Measurements from ENCODE around the gene ASGR1. TPM values are rescaled to one million over a fixed set of nuclear protein-coding genes. Genes with fewer than 3 reads are reported as not detected.

The ASGR1 gene
- total and polyA plus RNA-seq, 2 donors (not counting 1 experiment from before 2014, with no cell fraction given): 0.32 to 0.43 TPM

GRCh38 chr17:7176107-7176840 lies 2.9 kb downstream of the ASGR1 start:
- Histone ChIP-seq H3K36me3 (replicated peaks in 1 of 2; ENCODE audit: control extremely low read depth in 1 of 2, control insufficient read depth in 1 of 2, extremely low read depth in 1 of 2, insufficient read depth in 2 of 2, low read length in 1 of 2) (no peaks in the 10 kb centered on the region), H2AFZ (ENCODE audit: insufficient read depth, low read depth, low read length, poor library complexity, severe bottlenecking) (no peak overlapping the region), H3K79me2 (ENCODE audit: control insufficient read depth, insufficient read depth, low read length) (no peaks in the 10 kb centered on the region), H3K4me1 (ENCODE audit: control insufficient read depth in 2 of 2, insufficient read depth in 2 of 2, low read length in 2 of 2) (peaks cover 24 to 39% of the 10 kb centered on the region in 2 donors), H3K4me2 (replicated peaks; ENCODE audit: low read depth, low read length, poor library complexity, severe bottlenecking) (no peak overlapping the region), H3K9ac (ENCODE audit: low read length) (no peak overlapping the region), H3K9me3 (ENCODE audit: control extremely low read depth in 1 of 3, control insufficient read depth in 2 of 3, insufficient read depth in 1 of 3, low read length in 2 of 3) (peaks cover 0 to 6% (median 0%) of the 10 kb centered on the region in 3 donors), H3K27me3 (replicated peaks in 1 of 4; ENCODE audit: control extremely low read depth in 1 of 4, control insufficient read depth in 3 of 4, insufficient read depth in 4 of 4, low read length in 3 of 4) (peaks cover 0 to 54% (median 40%) of the 10 kb centered on the region in 4 experiments), H3K4me3 (ENCODE audit: control extremely low read depth in 1 of 5, extremely low read depth in 1 of 5, insufficient read depth in 1 of 5, low read depth in 2 of 5, low read length in 4 of 5) (no peak overlapping the region), H3K27ac (ENCODE audit: low read length in 2 of 2) (no peak overlapping the region), H4K20me1 (ENCODE audit: control insufficient read depth, insufficient read depth, low read length, poor library complexity, severe bottlenecking) (no peaks in the 10 kb centered on the region)
- intact Hi-C loops (cut with micrococcal nuclease): loop anchor here (2.0 to 5.0 kb wide), 2 partner anchors 44 to 123 kb away; no protein-coding TSS in a partner anchor
- 100% methylated on average over 1 of the region's 1 CpG for WGBS (ENCODE audit: insufficient coverage)
- no peak for DNase-seq
- Mint-ChIP-seq H3K27ac (no peak overlapping the region), H3K9me3 (ENCODE audit: insufficient read depth) (no peaks in the 10 kb centered on the region), H3K4me1 (peaks cover 13% of the 10 kb centered on the region), H3K4me3 (no peak overlapping the region), H3K27me3 (peaks cover 12% of the 10 kb centered on the region)
- ChIA-PET POLR2A (interaction anchor here (0.8 to 1.2 kb wide), 2 partner anchors 38 to 122 kb away, joined by 3 to 4 read pairs; no protein-coding TSS in a partner anchor), CTCF (interaction anchor here (1.0 to 3.0 kb wide), 8 partner anchors 10 to 534 kb away, joined by 3 to 22 read pairs (median 8); no protein-coding TSS in a partner anchor)
- ATAC-seq (ENCODE audit: low read depth): no peak
- TF ChIP-seq, protein P1, sequence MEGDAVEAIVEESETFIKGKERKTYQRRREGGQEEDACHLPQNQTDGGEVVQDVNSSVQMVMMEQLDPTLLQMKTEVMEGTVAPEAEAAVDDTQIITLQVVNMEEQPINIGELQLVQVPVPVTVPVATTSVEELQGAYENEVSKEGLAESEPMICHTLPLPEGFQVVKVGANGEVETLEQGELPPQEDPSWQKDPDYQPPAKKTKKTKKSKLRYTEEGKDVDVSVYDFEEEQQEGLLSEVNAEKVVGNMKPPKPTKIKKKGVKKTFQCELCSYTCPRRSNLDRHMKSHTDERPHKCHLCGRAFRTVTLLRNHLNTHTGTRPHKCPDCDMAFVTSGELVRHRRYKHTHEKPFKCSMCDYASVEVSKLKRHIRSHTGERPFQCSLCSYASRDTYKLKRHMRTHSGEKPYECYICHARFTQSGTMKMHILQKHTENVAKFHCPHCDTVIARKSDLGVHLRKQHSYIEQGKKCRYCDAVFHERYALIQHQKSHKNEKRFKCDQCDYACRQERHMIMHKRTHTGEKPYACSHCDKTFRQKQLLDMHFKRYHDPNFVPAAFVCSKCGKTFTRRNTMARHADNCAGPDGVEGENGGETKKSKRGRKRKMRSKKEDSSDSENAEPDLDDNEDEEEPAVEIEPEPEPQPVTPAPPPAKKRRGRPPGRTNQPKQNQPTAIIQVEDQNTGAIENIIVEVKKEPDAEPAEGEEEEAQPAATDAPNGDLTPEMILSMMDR (IDR thresholded peaks at IDR 0.05): no peak
- TF ChIP-seq EZH2 (IDR thresholded peaks at IDR 0.05; ENCODE audit: borderline replicate concordance, insufficient read depth, low read depth, low read length, poor library complexity, severe bottlenecking): no peak

DNA sequence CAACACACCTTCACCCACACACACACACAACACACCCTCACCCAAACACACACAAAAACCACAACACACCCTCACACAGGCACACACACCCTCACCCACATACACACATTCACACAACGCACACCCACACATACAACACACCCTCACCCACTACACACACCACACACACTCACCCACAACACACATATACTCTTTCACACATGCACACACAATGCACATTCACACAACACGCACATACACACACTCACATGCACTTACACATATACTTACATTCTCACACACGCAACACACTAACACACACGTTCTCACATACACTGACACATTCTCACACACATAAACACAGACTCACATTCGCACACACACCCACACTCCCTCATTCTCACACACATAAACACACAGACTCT lies 3.8 kb downstream of the ASGR1 start:
- intact Hi-C loops (cut with micrococcal nuclease): loop anchor here (5.0 kb wide), 1 partner anchor 43 kb away; no protein-coding TSS in a partner anchor
- H3K9me3 Mint-ChIP-seq (ENCODE audit: insufficient read depth): no peaks in the 10 kb centered on the region
- ATAC-seq (ENCODE audit: low read depth) (no peak), DNase-seq (no peak)
- Histone ChIP-seq H3K4me2 (replicated peaks; ENCODE audit: low read depth, low read length, poor library complexity, severe bottlenecking) (no peak overlapping the region), H3K79me2 (ENCODE audit: control insufficient read depth, insufficient read depth, low read length) (no peaks in the 10 kb centered on the region), H3K27me3 (replicated peaks in 1 of 4; ENCODE audit: control extremely low read depth in 1 of 4, control insufficient read depth in 3 of 4, insufficient read depth in 4 of 4, low read length in 3 of 4) (peaks cover 0 to 54% (median 40%) of the 10 kb centered on the region in 4 experiments), H3K9me3 (ENCODE audit: control extremely low read depth in 1 of 3, control insufficient read depth in 2 of 3, insufficient read depth in 1 of 3, low read length in 2 of 3) (peaks cover 0 to 6% (median 3%) of the 10 kb centered on the region in 3 donors), H3K27ac (ENCODE audit: low read length in 2 of 2) (no peak overlapping the region), H3K36me3 (replicated peaks in 1 of 2; ENCODE audit: control extremely low read depth in 1 of 2, control insufficient read depth in 1 of 2, extremely low read depth in 1 of 2, insufficient read depth in 2 of 2, low read length in 1 of 2) (no peaks in the 10 kb centered on the region), H2AFZ (ENCODE audit: insufficient read depth, low read depth, low read length, poor library complexity, severe bottlenecking) (no peak overlapping the region), H3K4me3 (ENCODE audit: control extremely low read depth in 1 of 5, extremely low read depth in 1 of 5, insufficient read depth in 1 of 5, low read depth in 2 of 5, low read length in 4 of 5) (no peak overlapping the region), H4K20me1 (ENCODE audit: control insufficient read depth, insufficient read depth, low read length, poor library complexity, severe bottlenecking) (no peaks in the 10 kb centered on the region), H3K9ac (ENCODE audit: low read length) (no peak overlapping the region), H3K4me1 (ENCODE audit: control insufficient read depth in 2 of 2, insufficient read depth in 2 of 2, low read length in 2 of 2) (peaks cover 24 to 39% of the 10 kb centered on the region in 2 donors)
- POLR2A ChIA-PET: no interaction called here
- CTCF ChIA-PET: no interaction called here
- H3K27me3 Mint-ChIP-seq: peaks cover 12% of the 10 kb centered on the region
- no peak overlapping the region for H3K27ac Mint-ChIP-seq
- TF ChIP-seq, protein P1 (IDR thresholded peaks at IDR 0.05): no peak
- TF ChIP-seq EZH2 (IDR thresholded peaks at IDR 0.05; ENCODE audit: borderline replicate concordance, insufficient read depth, low read depth, low read length, poor library complexity, severe bottlenecking): no peak
- H3K4me1 Mint-ChIP-seq: peaks cover 13% of the 10 kb centered on the region
- no peak overlapping the region for H3K4me3 Mint-ChIP-seq
- WGBS (ENCODE audit: insufficient coverage): 100% methylated on average over 5 of the region's 5 CpGs
